ENCODE measurements around the gene SCNN1B. TPM values are rescaled to one million over a fixed set of nuclear protein-coding genes. Genes with fewer than 3 reads are reported as not detected.
"Not testable (repeated sequence)": the region's sequence is repeated elsewhere in the genome, so short reads cannot be mapped to it uniquely, and the experiment has no call there.

Gene SCNN1B
- polyA plus RNA-seq, 2 donors = 46.0 to 99.9 TPM

DNA sequence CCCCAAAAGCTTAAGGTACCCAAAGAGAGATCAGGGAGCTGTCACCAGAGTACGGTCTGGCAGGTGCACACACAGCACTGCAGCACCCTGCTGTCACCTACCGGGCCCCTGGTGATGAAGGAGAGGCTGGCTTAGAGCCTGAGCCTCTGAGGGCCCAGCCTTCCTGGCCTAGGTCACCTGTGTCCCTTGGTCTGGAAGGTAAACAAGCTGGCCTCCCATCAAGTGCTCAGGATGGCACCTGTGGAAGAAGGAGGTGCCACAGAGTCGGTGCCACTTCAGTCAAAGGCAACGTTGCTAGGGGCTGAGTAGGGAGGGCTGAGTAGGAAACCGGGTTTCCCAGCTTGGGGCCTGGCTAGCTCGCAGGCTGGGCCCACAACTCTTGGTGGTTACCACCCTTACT is 80.2 kb downstream of the SCNN1B start:
- Histone ChIP-seq H3K4me1 (ENCODE audit: control insufficient read depth in 2 of 2, insufficient read depth in 2 of 2, low read length in 1 of 2) (peaks cover 2 to 12% of the 10 kb centered on the region in 2 donors), H3K36me3 (ENCODE audit: control insufficient read depth in 2 of 2, insufficient read depth in 2 of 2, low read length in 1 of 2) (no peaks in the 10 kb centered on the region), H3K27ac (ENCODE audit: low read depth in 2 of 2, low read length in 1 of 2) (no peak overlapping the region), H3K4me3 (ENCODE audit: low read depth in 1 of 2, low read length in 2 of 2) (no peak overlapping the region), H3K9me3 (ENCODE audit: control insufficient read depth in 2 of 2, insufficient read depth in 1 of 2, low read depth in 1 of 2, low read length in 1 of 2) (no peaks in the 10 kb centered on the region), H3K27me3 (ENCODE audit: control insufficient read depth in 1 of 2, insufficient read depth in 2 of 2, low read length in 2 of 2) (no peaks in the 10 kb centered on the region)
- 82 to 84% methylated on average over 6 of the region's 6 CpGs for WGBS, 2 donors

DNA sequence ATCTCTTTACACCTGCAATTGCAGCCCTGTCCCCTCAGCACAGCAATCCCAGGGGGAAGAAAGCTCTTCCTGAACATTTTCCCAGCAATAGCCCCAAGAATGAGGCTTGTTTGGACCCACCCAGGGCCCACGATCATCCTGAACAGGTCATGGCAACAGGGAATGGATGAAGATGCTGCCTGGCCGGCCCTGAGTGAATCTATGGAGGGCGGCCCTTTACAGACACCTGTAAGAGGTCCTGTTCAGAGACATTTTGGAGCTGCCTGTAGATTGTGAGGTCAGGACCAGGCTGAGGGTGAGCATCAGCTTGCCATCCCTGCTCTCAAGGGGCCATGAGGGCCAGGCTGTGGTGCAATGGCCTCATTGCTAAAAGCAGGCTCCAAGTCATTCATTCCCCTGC is 81.8 kb downstream of the SCNN1B start:
- Histone ChIP-seq H3K27me3 (ENCODE audit: control insufficient read depth in 1 of 2, insufficient read depth in 2 of 2, low read length in 2 of 2) (no peaks in the 10 kb centered on the region), H3K9me3 (ENCODE audit: control insufficient read depth in 2 of 2, insufficient read depth in 1 of 2, low read depth in 1 of 2, low read length in 1 of 2) (no peaks in the 10 kb centered on the region), H3K4me1 (ENCODE audit: control insufficient read depth in 2 of 2, insufficient read depth in 2 of 2, low read length in 1 of 2) (peaks cover 2 to 12% of the 10 kb centered on the region in 2 donors), H3K27ac (ENCODE audit: low read depth in 2 of 2, low read length in 1 of 2) (peak overlapping the region in 1 of 2 donors; percentile 15), H3K4me3 (ENCODE audit: low read depth in 1 of 2, low read length in 2 of 2) (no peak overlapping the region), H3K36me3 (ENCODE audit: control insufficient read depth in 2 of 2, insufficient read depth in 2 of 2, low read length in 1 of 2) (peaks cover 0 to 2% of the 10 kb centered on the region in 2 donors)
- WGBS, 2 donors = 88 to 90% methylated on average over 3 of the region's 3 CpGs

DNA sequence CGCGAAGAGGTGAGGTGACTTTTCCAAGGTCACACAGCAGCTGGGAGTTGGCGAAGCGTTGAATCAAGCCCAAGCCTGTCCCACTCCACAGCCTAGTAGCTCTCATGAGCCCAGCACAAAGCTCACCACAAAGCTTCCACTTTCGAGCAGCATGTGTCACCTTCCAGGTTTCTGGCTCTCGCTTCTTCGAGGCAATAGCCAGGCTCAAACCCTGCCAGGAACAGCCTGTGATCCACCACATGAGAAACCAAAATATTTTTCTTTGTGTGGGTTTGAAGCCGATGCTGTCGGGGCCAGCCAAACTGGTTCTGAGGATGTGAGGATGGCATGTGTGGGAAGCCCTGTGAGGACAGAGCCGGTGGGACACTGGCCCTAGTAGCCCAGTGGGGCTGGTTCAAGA is 82.8 kb downstream of the SCNN1B start:
- H3K27me3 ChIP-seq (ENCODE audit: control insufficient read depth in 1 of 2, insufficient read depth in 2 of 2, low read length in 2 of 2) = no peaks in the 10 kb centered on the region
- peak overlapping the region; percentile 20 to 77 for H3K27ac ChIP-seq (ENCODE audit: low read depth in 2 of 2, low read length in 1 of 2)
- no peak overlapping the region for H3K4me3 ChIP-seq (ENCODE audit: low read depth in 1 of 2, low read length in 2 of 2)
- peaks cover 2 to 12% of the 10 kb centered on the region in 2 donors for H3K4me1 ChIP-seq (ENCODE audit: control insufficient read depth in 2 of 2, insufficient read depth in 2 of 2, low read length in 1 of 2)
- H3K36me3 ChIP-seq (ENCODE audit: control insufficient read depth in 2 of 2, insufficient read depth in 2 of 2, low read length in 1 of 2) = peaks cover 0 to 10% of the 10 kb centered on the region in 2 donors
- 61 to 71% methylated on average over 10 of the region's 10 CpGs for WGBS, 2 donors
- no peaks in the 10 kb centered on the region for H3K9me3 ChIP-seq (ENCODE audit: control insufficient read depth in 2 of 2, insufficient read depth in 1 of 2, low read depth in 1 of 2, low read length in 1 of 2)

DNA sequence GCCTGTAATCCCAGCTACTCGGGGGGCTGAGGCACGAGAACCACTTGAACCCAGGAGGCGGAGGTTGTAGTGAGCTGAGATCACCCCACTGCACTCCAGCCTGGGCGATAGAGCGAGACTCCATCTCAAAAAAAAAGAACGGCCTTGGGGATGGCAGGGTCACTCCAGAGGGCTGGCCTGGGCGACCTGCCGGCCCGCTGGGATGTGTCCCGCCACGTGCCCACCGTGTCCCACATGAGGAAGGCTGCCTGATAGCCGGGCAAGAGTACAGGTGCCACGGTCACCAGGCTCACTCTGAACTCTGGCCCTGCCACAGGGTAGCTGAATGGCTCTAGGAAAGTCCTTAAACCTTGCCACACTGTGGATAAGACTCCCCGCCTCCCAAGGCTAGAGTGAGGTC is 83.3 kb downstream of the SCNN1B start:
- no peaks in the 10 kb centered on the region for H3K27me3 ChIP-seq (ENCODE audit: control insufficient read depth in 1 of 2, insufficient read depth in 2 of 2, low read length in 2 of 2)
- peaks cover 2 to 12% of the 10 kb centered on the region in 2 donors for H3K4me1 ChIP-seq (ENCODE audit: control insufficient read depth in 2 of 2, insufficient read depth in 2 of 2, low read length in 1 of 2)
- 88 to 93% methylated on average over 15 of the region's 15 CpGs for WGBS, 2 donors
- peak overlapping the region; percentile 18 to 77 for H3K27ac ChIP-seq (ENCODE audit: low read depth in 2 of 2, low read length in 1 of 2)
- peaks cover 0 to 10% of the 10 kb centered on the region in 2 donors for H3K36me3 ChIP-seq (ENCODE audit: control insufficient read depth in 2 of 2, insufficient read depth in 2 of 2, low read length in 1 of 2)
- H3K4me3 ChIP-seq (ENCODE audit: low read depth in 1 of 2, low read length in 2 of 2) = no peak overlapping the region
- H3K9me3 ChIP-seq (ENCODE audit: control insufficient read depth in 2 of 2, insufficient read depth in 1 of 2, low read depth in 1 of 2, low read length in 1 of 2) = no peaks in the 10 kb centered on the region

DNA sequence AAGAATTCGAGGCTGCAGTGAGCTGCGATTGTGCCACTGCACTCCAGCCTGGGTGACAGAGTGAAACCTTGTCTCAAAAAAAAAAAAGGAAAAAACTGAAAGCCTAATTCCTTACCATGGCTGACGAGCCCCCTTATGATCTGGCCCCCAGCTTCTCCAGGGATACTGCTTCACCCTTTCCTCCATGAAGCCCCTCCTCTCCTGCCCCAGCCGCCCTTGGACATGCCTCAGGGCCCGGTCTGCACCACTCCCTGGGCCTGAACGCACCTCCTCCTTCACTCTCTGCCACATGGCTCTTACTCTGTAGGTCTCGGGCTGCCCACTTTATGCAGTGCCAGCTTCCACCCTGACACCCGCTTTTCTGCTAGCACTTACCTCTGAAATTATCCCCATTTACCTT is 85.6 kb downstream of the SCNN1B start:
- Histone ChIP-seq H3K4me3 (ENCODE audit: low read depth in 1 of 2, low read length in 2 of 2) (no peak overlapping the region), H3K4me1 (ENCODE audit: control insufficient read depth in 2 of 2, insufficient read depth in 2 of 2, low read length in 1 of 2) (peaks cover 0 to 11% of the 10 kb centered on the region in 2 donors), H3K27me3 (ENCODE audit: control insufficient read depth in 1 of 2, insufficient read depth in 2 of 2, low read length in 2 of 2) (no peaks in the 10 kb centered on the region), H3K27ac (ENCODE audit: low read depth in 2 of 2, low read length in 1 of 2) (no peak overlapping the region), H3K36me3 (ENCODE audit: control insufficient read depth in 2 of 2, insufficient read depth in 2 of 2, low read length in 1 of 2) (peaks cover 0 to 20% of the 10 kb centered on the region in 2 donors), H3K9me3 (ENCODE audit: control insufficient read depth in 2 of 2, insufficient read depth in 1 of 2, low read depth in 1 of 2, low read length in 1 of 2) (no peaks in the 10 kb centered on the region)
- 87 to 90% methylated on average over 8 of the region's 8 CpGs for WGBS, 2 donors

DNA sequence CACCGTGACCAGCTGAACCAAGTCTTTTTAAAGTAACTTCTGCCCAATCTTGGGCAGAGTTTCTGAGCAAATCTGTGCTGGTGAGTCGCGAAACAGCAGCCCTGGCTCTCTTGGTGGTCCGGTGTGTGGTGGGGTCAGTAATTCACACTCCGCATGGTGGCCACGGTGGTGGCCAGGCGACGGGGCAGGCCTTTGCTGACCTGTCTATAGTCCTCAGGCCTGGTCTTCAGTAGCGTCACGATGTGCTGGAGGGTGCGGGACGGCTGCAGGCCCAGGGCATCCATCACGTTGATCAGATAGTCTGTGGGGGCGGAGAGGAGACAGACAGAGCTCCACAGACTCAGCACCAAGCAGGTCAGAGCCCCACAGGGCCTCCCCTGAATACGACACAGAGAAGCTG is 86.7 kb downstream of the SCNN1B start:
- Histone ChIP-seq H3K4me1 (ENCODE audit: control insufficient read depth in 2 of 2, insufficient read depth in 2 of 2, low read length in 1 of 2) (peaks cover 0 to 13% of the 10 kb centered on the region in 2 donors), H3K9me3 (ENCODE audit: control insufficient read depth in 2 of 2, insufficient read depth in 1 of 2, low read depth in 1 of 2, low read length in 1 of 2) (no peaks in the 10 kb centered on the region), H3K4me3 (ENCODE audit: low read depth in 1 of 2, low read length in 2 of 2) (no peak overlapping the region), H3K27ac (ENCODE audit: low read depth in 2 of 2, low read length in 1 of 2) (no peak overlapping the region), H3K27me3 (ENCODE audit: control insufficient read depth in 1 of 2, insufficient read depth in 2 of 2, low read length in 2 of 2) (no peaks in the 10 kb centered on the region), H3K36me3 (ENCODE audit: control insufficient read depth in 2 of 2, insufficient read depth in 2 of 2, low read length in 1 of 2) (peaks cover 0 to 20% of the 10 kb centered on the region in 2 donors)
- 89 to 93% methylated on average over 15 of the region's 15 CpGs for WGBS, 2 donors

DNA sequence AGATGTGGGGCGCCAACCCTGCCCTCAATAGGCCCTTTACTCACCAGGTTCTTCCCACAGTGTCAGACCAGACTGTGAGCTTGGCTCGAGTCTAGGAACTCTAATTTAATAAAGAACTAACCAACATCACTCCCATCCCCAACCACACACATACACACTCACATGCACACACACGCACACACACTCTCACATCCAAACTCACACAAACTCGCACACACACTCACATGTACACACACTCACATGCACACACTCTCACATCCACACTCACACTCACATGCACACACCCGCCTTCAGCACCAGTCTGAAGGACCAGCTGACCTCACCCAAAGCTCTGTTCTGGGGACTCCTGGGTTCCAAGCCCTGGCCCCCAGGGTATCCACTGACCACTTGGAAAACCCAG is 87.1 kb downstream of the SCNN1B start:
- H3K36me3 ChIP-seq (ENCODE audit: control insufficient read depth in 2 of 2, insufficient read depth in 2 of 2, low read length in 1 of 2) = peaks cover 0 to 20% of the 10 kb centered on the region in 2 donors
- peaks cover 0 to 10% of the 10 kb centered on the region in 2 donors for H3K4me1 ChIP-seq (ENCODE audit: control insufficient read depth in 2 of 2, insufficient read depth in 2 of 2, low read length in 1 of 2)
- WGBS, 2 donors = 93 to 95% methylated on average over 5 of the region's 5 CpGs

DNA sequence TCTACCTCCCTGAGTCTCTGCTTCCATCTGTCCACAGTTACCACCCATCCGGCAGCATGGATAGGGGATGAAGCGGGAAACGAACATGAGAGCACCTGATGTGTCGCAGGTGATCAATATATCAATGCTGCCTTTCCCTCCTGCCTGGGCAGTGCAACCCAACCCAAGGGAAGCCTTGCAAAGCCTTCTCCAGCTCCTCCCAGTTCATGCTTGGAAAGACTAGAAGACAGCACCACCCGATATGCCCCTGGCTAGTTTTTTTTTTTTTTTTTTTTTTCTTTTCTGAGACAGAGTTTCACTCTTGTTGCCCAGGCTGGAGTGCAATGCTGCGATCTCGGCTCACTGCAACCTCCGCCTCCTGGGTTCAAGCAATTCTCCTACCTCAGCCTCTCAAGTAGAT is 87.8 kb downstream of the SCNN1B start:
- 80 to 86% methylated on average over 8 of the region's 8 CpGs for WGBS, 2 donors
- H3K27ac ChIP-seq (ENCODE audit: low read depth in 2 of 2, low read length in 1 of 2); H3K4me1 ChIP-seq (ENCODE audit: control insufficient read depth in 2 of 2, insufficient read depth in 2 of 2, low read length in 1 of 2): not testable (repeated sequence)

More for the DNA sequence above, 87.1 kb downstream of the SCNN1B start:
- no peak overlapping the region for H3K4me3 ChIP-seq (ENCODE audit: low read depth in 1 of 2, low read length in 2 of 2)
- no peaks in the 10 kb centered on the region for H3K9me3 ChIP-seq (ENCODE audit: control insufficient read depth in 2 of 2, insufficient read depth in 1 of 2, low read depth in 1 of 2, low read length in 1 of 2)
- H3K27me3 ChIP-seq (ENCODE audit: control insufficient read depth in 1 of 2, insufficient read depth in 2 of 2, low read length in 2 of 2) = no peaks in the 10 kb centered on the region
- H3K27ac ChIP-seq (ENCODE audit: low read depth in 2 of 2, low read length in 1 of 2) = no peak overlapping the region

DNA sequence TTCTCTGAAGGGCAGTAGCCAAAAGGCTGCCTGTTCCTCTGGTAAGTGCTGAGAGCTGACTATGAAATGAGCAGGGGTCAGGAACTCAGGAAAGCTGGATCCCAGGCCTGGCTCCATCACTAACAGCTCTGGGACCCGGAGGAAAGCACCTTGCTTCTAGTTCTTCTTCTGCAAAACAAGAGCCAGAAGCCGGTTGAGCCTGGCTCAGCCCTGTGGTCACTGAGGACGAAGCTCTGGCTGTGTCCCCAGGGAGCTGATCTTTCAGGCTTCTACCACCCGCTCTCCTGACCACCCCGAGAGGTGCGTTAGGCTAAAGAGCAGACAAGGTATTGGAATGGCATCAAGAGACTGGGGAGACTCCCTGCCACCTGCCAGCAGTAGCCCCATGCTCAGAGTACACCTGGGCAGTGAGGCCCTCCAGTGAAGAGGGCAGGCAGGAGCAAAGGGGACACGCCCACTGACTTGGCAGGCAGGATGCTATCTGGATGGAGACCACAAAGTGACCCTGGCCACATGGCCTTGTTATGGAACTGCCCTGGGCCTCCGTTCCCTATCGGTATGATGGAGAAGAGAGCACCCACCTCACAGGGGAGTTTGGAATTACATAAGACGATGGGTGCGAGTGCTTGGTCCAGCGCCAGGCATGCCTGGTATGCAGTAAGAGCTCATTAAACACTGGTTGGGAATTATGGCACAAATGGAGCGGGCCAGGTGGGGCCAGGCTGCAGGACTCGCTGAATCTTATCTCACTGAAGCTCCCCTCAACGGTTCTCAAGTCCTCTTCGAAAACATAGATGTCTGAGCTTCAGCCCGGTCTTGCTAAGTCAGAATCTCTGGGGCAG is 89.5 kb downstream of the SCNN1B start:
- no peak overlapping the region for H3K4me3 ChIP-seq (ENCODE audit: low read depth in 1 of 2, low read length in 2 of 2)
- peaks cover 0 to 24% of the 10 kb centered on the region in 2 donors for H3K36me3 ChIP-seq (ENCODE audit: control insufficient read depth in 2 of 2, insufficient read depth in 2 of 2, low read length in 1 of 2)
- WGBS, 2 donors = 88 to 89% methylated on average over 17 of the region's 17 CpGs
- peaks cover 0 to 8% of the 10 kb centered on the region in 2 donors for H3K4me1 ChIP-seq (ENCODE audit: control insufficient read depth in 2 of 2, insufficient read depth in 2 of 2, low read length in 1 of 2)
- H3K27ac ChIP-seq (ENCODE audit: low read depth in 2 of 2, low read length in 1 of 2) = no peak overlapping the region
- H3K27me3 ChIP-seq (ENCODE audit: control insufficient read depth in 1 of 2, insufficient read depth in 2 of 2, low read length in 2 of 2) = no peaks in the 10 kb centered on the region
- no peaks in the 10 kb centered on the region for H3K9me3 ChIP-seq (ENCODE audit: control insufficient read depth in 2 of 2, insufficient read depth in 1 of 2, low read depth in 1 of 2, low read length in 1 of 2)

More for the DNA sequence above, 87.8 kb downstream of the SCNN1B start:
- H3K36me3 ChIP-seq (ENCODE audit: control insufficient read depth in 2 of 2, insufficient read depth in 2 of 2, low read length in 1 of 2) = peaks cover 0 to 20% of the 10 kb centered on the region in 2 donors
- not testable (repeated sequence) for H3K9me3 ChIP-seq (ENCODE audit: control insufficient read depth in 2 of 2, insufficient read depth in 1 of 2, low read depth in 1 of 2, low read length in 1 of 2); H3K4me3 ChIP-seq (ENCODE audit: low read depth in 1 of 2, low read length in 2 of 2); H3K27me3 ChIP-seq (ENCODE audit: control insufficient read depth in 1 of 2, insufficient read depth in 2 of 2, low read length in 2 of 2)

DNA sequence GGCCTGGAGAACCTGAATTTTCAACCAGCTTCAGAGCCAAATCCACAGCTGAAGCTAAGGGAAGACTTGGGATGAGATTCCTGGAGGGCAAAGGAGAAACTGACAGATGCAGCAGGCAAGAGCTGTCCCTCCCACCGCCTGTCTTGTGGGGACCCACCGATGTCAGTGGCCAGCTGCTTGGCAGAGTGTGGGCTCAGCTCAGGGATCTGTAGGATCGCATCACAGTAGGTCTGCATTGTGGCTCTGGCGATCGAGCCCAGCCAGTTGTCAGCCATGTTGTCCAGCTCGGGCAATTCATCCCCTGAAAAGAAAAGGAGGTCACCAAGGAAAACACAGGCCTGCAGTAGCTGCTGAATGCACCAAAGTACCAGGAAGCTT is 90.1 kb downstream of the SCNN1B start:
- no peaks in the 10 kb centered on the region for H3K27me3 ChIP-seq (ENCODE audit: control insufficient read depth in 1 of 2, insufficient read depth in 2 of 2, low read length in 2 of 2)
- H3K36me3 ChIP-seq (ENCODE audit: control insufficient read depth in 2 of 2, insufficient read depth in 2 of 2, low read length in 1 of 2) = peaks cover 0 to 24% of the 10 kb centered on the region in 2 donors
- peaks cover 0 to 8% of the 10 kb centered on the region in 2 donors for H3K4me1 ChIP-seq (ENCODE audit: control insufficient read depth in 2 of 2, insufficient read depth in 2 of 2, low read length in 1 of 2)
- H3K9me3 ChIP-seq (ENCODE audit: control insufficient read depth in 2 of 2, insufficient read depth in 1 of 2, low read depth in 1 of 2, low read length in 1 of 2) = no peaks in the 10 kb centered on the region
- no peak overlapping the region for H3K27ac ChIP-seq (ENCODE audit: low read depth in 2 of 2, low read length in 1 of 2)
- H3K4me3 ChIP-seq (ENCODE audit: low read depth in 1 of 2, low read length in 2 of 2) = no peak overlapping the region
- 93 to 94% methylated on average over 6 of the region's 6 CpGs for WGBS, 2 donors
